K562 (cell line): ENCODE measurements around the gene ZNF467. TPM values are rescaled to one million over a fixed set of nuclear protein-coding genes. Genes with fewer than 3 reads are reported as not detected.

Experiments used
- ARID1B ChIP-seq: fragments of 450-650 bp; IDR thresholded peaks from 2 replicates; pipeline ENCODE4 v1.6.1; 2016; ENCODE audit warnings: antibody characterized with exemption, mild to moderate bottlenecking, inconsistent platforms
- CHD2 ChIP-seq: IDR thresholded peaks from 2 replicates; pipeline ENCODE4 v1.6.1; 2011; ENCODE audit warnings: low read depth, low read length
- DDX20 ChIP-seq: fragments of 450-650 bp; IDR thresholded peaks from 2 replicates; pipeline ENCODE4 v1.6.1; 2016; ENCODE audit warnings: missing genetic modification characterization, low read depth, mild to moderate bottlenecking, missing compliant biosample characterization, moderate library complexity
- GMEB1 ChIP-seq: fragments of 250-450 bp; sonication (Bioruptor Pico); IDR thresholded peaks from 2 replicates; pipeline ENCODE4 v1.4.0; 2020; ENCODE audit warnings: mild to moderate bottlenecking
- HNRNPH1 ChIP-seq: fragments of 200-400 bp; formaldehyde crosslinking; optimal IDR thresholded peaks from 2 replicates; pipeline ENCODE3; 2017; ENCODE audit warnings: low read depth, mild to moderate bottlenecking, low read length, moderate library complexity
- HNRNPUL1 ChIP-seq: fragments of 200-400 bp; formaldehyde crosslinking; IDR thresholded peaks from 2 replicates; pipeline ENCODE4 v1.6.1; 2017; ENCODE audit warnings: low read length
- HOXB6 ChIP-seq: fragments of 250-450 bp; sonication (Bioruptor Pico); IDR thresholded peaks from 2 replicates; pipeline ENCODE4 v1.5.1; 2022; ENCODE audit warnings: mild to moderate bottlenecking, borderline replicate concordance
- HSF4 ChIP-seq: fragments of 250-450 bp; sonication (Bioruptor Pico); IDR thresholded peaks from 2 replicates; pipeline ENCODE4 v2.1.2; 2022; ENCODE audit warnings: mild to moderate bottlenecking, moderate library complexity, borderline replicate concordance
- ILK ChIP-seq: fragments of 450-650 bp; IDR thresholded peaks from 2 replicates; pipeline ENCODE4 v1.6.1; 2016; ENCODE audit warnings: missing genetic modification characterization, low read depth, mild to moderate bottlenecking, missing compliant biosample characterization, moderate library complexity, borderline replicate concordance
- KLF13 ChIP-seq: fragments of 450-650 bp; IDR thresholded peaks from 2 replicates; pipeline ENCODE4 v1.6.1; 2016; ENCODE audit warnings: missing genetic modification characterization, low read depth, mild to moderate bottlenecking, missing compliant biosample characterization, moderate library complexity, borderline replicate concordance
- LCOR ChIP-seq: sonication (generic); formaldehyde crosslinking; IDR thresholded peaks from 2 replicates; pipeline ENCODE4 v1.8.0; 2022; ENCODE audit warnings: mild to moderate bottlenecking, missing genetic modification reagents
- NFE2L1 ChIP-seq: fragments of 450-650 bp; IDR thresholded peaks from 2 replicates; pipeline ENCODE4 v1.6.1; 2016; ENCODE audit warnings: missing genetic modification characterization, low read depth, mild to moderate bottlenecking, missing compliant biosample characterization, moderate library complexity, borderline replicate concordance
- NFRKB ChIP-seq: fragments of 450-650 bp; IDR thresholded peaks from 2 replicates; pipeline ENCODE4 v1.6.1; 2016; ENCODE audit warnings: low read depth
- PHTF2 ChIP-seq: fragments of 250-450 bp; sonication (Bioruptor Pico); IDR thresholded peaks from 2 replicates; pipeline ENCODE4 v1.5.0; 2021; ENCODE audit warnings: mild to moderate bottlenecking
- RBBP5 ChIP-seq: fragments of 200-600 bp; sonication (generic); IDR thresholded peaks from 2 replicates; pipeline ENCODE4 v1.6.1; 2012; ENCODE audit warnings: borderline replicate concordance, mild to moderate bottlenecking, low read length, control low read depth, inconsistent platforms; ENCODE audit not compliant: insufficient read depth, poor library complexity, severe bottlenecking
- SMAD2 ChIP-seq: fragments of 150-350 bp; IDR thresholded peaks from 2 replicates; pipeline ENCODE4 v1.6.1; 2014; ENCODE audit warnings: low read depth, mild to moderate bottlenecking, low read length
- U2AF1 ChIP-seq: fragments of 200-400 bp; formaldehyde crosslinking; optimal IDR thresholded peaks from 2 replicates; pipeline ENCODE3; 2017; ENCODE audit warnings: mild to moderate bottlenecking, low read depth, low read length, moderate library complexity
- YY1 ChIP-seq, 3 experiments: IDR thresholded peaks; 2 replicates each; pipeline ENCODE4 v1.6.1; 2011; ENCODE audit warnings: low read length in 2 of 3, mild to moderate bottlenecking in 2 of 3, moderate library complexity in 2 of 3, borderline replicate concordance in 1 of 3, control low read depth in 1 of 3, low read depth in 1 of 3; ENCODE audit not compliant: insufficient read depth in 3 of 3, insufficient replicate concordance in 2 of 3, control insufficient read depth in 1 of 3, insufficient read length in 1 of 3; ENCODE audit errors: extremely low read depth in 1 of 3
- ZNF217 ChIP-seq: sonication (generic); formaldehyde crosslinking; IDR thresholded peaks from 2 replicates; pipeline ENCODE4 v1.8.0; 2022; ENCODE audit warnings: mild to moderate bottlenecking, missing genetic modification reagents
- ZNF224 ChIP-seq: sonication (generic); formaldehyde crosslinking; IDR thresholded peaks from 2 replicates; pipeline ENCODE4 v1.8.0; 2022; ENCODE audit warnings: mild to moderate bottlenecking, missing genetic modification reagents
- polyA plus RNA-seq, 8 experiments: library from polyadenylated mRNA; depleted of rRNA in 4 of 8; stranded (reverse) in 5 of 8; unstranded in 3 of 8; fragments of >200 nt; fragmentation: Nextera tagmentation in 2 of 8; fragmentation: Illumina TruSeq in 1 of 8; extraction: Ambion mirVana in 2 of 8; extraction: Trizol in 1 of 8; gene quantifications; 2 replicates each; pipeline versions ENCODE4 v1.2.1 to v1.2.3, GENCODE V29; 2011 to 2014; ENCODE audit warnings: inconsistent platforms in 1 of 8, missing spikeins in 1 of 8
- total RNA-seq, 7 experiments: library from RNA; depleted of rRNA in 6 of 7; stranded (reverse); fragments of >200 nt in 6 of 7; fragmentation: Illumina TruSeq in 2 of 7; extraction: Trizol in 2 of 7; gene quantifications; 2 replicates each; pipeline versions ENCODE4 v1.2.1 to v1.2.3, GENCODE V29; 2011 to 2021; ENCODE audit warnings: low replicate concordance in 1 of 7
- TF ChIP-seq, protein P1 (sequence below): fragments of 250-450 bp; sonication (Bioruptor Pico); IDR thresholded peaks from 2 replicates; pipeline ENCODE4 v1.4.0; 2020
- TF ChIP-seq, protein P2 (sequence below): fragments of 250-450 bp; sonication (Bioruptor Pico); IDR thresholded peaks from 2 replicates; pipeline ENCODE4 v1.8.0; 2021; ENCODE audit warnings: moderate library complexity, mild to moderate bottlenecking, inconsistent platforms

The ZNF467 gene
- total and polyA plus RNA-seq, 9 of the 15 experiments (the other 6 are each of a cell fraction or from before 2014, with no cell fraction given) = 0.32 to 14.2 (median 1.7) TPM

DNA sequence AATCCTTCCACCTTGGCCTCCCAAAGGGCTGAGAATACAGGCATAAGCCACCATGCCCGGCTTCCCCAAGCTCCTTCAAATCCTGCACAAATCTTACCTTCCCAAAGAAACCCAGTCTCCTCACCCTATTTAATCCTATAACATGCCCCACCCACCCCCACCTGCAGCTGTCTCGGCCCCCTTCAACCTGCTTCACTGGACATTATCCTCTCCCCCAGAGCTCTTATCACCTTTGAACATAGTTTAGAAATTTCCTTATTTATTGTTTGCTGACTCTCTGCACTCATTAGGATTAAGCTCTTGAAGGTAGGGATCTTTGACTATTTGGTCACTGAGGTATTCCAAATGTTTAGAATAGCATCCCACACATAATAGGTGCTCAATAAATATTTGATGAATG, 3.5 kb downstream of the ZNF467 start (continued):
- TF ChIP-seq, protein P1, sequence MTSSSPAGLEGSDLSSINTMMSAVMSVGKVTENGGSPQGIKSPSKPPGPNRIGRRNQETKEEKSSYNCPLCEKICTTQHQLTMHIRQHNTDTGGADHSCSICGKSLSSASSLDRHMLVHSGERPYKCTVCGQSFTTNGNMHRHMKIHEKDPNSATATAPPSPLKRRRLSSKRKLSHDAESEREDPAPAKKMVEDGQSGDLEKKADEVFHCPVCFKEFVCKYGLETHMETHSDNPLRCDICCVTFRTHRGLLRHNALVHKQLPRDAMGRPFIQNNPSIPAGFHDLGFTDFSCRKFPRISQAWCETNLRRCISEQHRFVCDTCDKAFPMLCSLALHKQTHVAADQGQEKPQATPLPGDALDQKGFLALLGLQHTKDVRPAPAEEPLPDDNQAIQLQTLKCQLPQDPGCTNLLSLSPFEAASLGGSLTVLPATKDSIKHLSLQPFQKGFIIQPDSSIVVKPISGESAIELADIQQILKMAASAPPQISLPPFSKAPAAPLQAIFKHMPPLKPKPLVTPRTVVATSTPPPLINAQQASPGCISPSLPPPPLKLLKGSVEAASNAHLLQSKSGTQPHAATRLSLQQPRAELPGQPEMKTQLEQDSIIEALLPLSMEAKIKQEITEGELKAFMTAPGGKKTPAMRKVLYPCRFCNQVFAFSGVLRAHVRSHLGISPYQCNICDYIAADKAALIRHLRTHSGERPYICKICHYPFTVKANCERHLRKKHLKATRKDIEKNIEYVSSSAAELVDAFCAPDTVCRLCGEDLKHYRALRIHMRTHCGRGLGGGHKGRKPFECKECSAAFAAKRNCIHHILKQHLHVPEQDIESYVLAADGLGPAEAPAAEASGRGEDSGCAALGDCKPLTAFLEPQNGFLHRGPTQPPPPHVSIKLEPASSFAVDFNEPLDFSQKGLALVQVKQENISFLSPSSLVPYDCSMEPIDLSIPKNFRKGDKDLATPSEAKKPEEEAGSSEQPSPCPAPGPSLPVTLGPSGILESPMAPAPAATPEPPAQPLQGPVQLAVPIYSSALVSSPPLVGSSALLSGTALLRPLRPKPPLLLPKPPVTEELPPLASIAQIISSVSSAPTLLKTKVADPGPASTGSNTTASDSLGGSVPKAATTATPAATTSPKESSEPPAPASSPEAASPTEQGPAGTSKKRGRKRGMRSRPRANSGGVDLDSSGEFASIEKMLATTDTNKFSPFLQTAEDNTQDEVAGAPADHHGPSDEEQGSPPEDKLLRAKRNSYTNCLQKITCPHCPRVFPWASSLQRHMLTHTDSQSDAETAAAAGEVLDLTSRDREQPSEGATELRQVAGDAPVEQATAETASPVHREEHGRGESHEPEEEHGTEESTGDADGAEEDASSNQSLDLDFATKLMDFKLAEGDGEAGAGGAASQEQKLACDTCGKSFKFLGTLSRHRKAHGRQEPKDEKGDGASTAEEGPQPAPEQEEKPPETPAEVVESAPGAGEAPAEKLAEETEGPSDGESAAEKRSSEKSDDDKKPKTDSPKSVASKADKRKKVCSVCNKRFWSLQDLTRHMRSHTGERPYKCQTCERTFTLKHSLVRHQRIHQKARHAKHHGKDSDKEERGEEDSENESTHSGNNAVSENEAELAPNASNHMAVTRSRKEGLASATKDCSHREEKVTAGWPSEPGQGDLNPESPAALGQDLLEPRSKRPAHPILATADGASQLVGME (CRISPR knock-in tag) = no peak
- TF ChIP-seq HNRNPH1 = no peak
- TF ChIP-seq ZNF217 = no peak
- no peak for TF ChIP-seq GMEB1
- TF ChIP-seq ARID1B = peak; percentile 30
- TF ChIP-seq NFRKB = no peak
- TF ChIP-seq RBBP5 = no peak
- no peak for TF ChIP-seq LCOR
- TF ChIP-seq NFE2L1 (tag) = no peak
- TF ChIP-seq KLF13 (tag) = no peak
- TF ChIP-seq YY1 (IDR thresholded peaks at IDR 0.05; ENCODE audit: borderline replicate concordance in 1 of 3, control insufficient read depth in 1 of 3, extremely low read depth in 1 of 3, insufficient read depth in 3 of 3, insufficient read length in 1 of 3, insufficient replicate concordance in 2 of 3, low read depth in 1 of 3, low read length in 2 of 3) = no peak
- TF ChIP-seq SMAD2 = no peak
- TF ChIP-seq CHD2 = no peak
- TF ChIP-seq, protein P2, sequence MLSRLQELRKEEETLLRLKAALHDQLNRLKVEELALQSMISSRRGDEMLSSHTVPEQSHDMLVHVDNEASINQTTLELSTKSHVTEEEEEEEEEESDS (CRISPR knock-in tag) = no peak
- TF ChIP-seq DDX20 (tag) = no peak
- no peak for TF ChIP-seq PHTF2
- TF ChIP-seq U2AF1 = no peak
- TF ChIP-seq ILK (tag) = no peak
- no peak for TF ChIP-seq HNRNPUL1
- no peak for TF ChIP-seq ZNF224 (CRISPR knock-in tag)
- TF ChIP-seq HOXB6 (CRISPR knock-in tag) = no peak
- TF ChIP-seq HSF4 (CRISPR knock-in tag) = no peak
